BLaER1 treated with 17β-estradiol and CSF1 and Interleukin-3, amounts not matched to agents 10 nM and 100 nM (cell line): ENCODE measurements around the gene INF2.

ENCODE experiments used
- H3K27ac ChIP-seq, 11 experiments: shearing (Covaris generic); formaldehyde crosslinking; 2 replicates each; pipeline ENCODE4 v1.8.1; 2022
- H3K27me3 ChIP-seq, 11 experiments: shearing (Covaris generic); formaldehyde crosslinking; 2 replicates each; pipeline ENCODE4 v1.8.1; 2022
- H3K36me3 ChIP-seq, 11 experiments: shearing (Covaris generic); formaldehyde crosslinking; 2 replicates each; pipeline ENCODE4 v1.8.1; 2022
- H3K4me1 ChIP-seq, 10 experiments: shearing (Covaris generic); formaldehyde crosslinking; 2 replicates each; pipeline ENCODE4 v1.8.1; 2022
- H3K4me2 ChIP-seq, 11 experiments: shearing (Covaris generic); formaldehyde crosslinking; 2 replicates each; pipeline ENCODE4 v1.8.1; 2022
- H3K4me3 ChIP-seq, 10 experiments: shearing (Covaris generic); formaldehyde crosslinking; 2 replicates each; pipeline ENCODE4 v1.8.1; 2022
- H3K9ac ChIP-seq, 11 experiments: shearing (Covaris generic); formaldehyde crosslinking; 2 replicates each; pipeline ENCODE4 v1.8.1; 2022
- H3K9me3 ChIP-seq, 11 experiments: shearing (Covaris generic); formaldehyde crosslinking; replicated peaks in 1 of 11; 2 replicates each; pipeline ENCODE4 v1.8.1; 2022
- H4K20me1 ChIP-seq, 11 experiments: shearing (Covaris generic); formaldehyde crosslinking; 2 replicates each; pipeline ENCODE4 v1.8.1; 2022
- Cebpa-rat ChIP-seq, 11 experiments: shearing (Covaris generic); IDR thresholded peaks; 2 replicates each; pipeline ENCODE4 v1.8.1; 2022

INF2 gene

DNA sequence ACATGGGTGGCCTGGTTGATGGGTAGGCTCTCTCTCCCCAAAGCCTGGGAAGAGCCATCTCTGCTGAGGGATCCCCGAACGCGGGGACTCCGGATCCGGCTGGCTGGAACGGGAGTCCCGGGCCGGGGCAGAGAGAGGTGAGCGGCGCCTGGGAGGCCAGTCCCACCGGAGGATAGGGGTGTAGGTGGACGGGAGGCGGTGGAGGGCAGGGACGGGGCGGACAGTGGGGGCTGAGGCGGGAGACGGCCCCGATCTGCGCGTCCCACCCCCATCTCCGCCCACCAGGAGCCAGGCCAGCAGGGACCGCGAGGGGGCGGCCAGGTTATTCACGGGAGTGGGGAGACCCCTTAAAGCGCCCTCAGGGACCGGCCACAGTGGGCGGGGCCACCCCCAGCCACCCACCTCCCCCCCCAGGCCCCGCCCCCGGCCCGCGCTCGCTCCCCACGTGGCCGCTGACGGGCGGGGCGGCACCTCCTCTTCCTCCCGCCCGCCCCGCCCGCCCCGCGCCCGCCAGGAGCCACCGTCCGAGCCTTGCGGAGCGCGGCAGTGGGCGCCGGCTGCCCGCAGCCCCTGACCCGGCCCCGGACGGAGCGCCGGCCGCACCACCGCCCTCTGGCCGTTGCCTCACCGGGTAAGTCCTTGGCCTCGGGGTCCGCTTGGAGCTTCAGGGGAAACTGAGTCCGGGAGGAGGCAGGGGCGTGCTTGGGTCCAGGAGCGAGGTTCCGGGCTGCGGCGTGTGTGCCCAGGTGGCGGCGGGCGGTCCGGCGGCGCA lies at the start of gene INF2:
TSS of gene INF2 (plus strand) at position 510 of the 772 bp plus-strand sequence. CDS start 11,748 bp downstream, outside the sequence.
- Histone ChIP-seq H3K27me3 (no peaks in the 10 kb centered on the region), H3K4me3 (peak within 1 kb of the TSS; percentile 81 to 100 (median 99)), H3K4me1 (peaks cover 70 to 82% (median 74%) of the 10 kb centered on the region in 10 experiments), H3K27ac (peak within 1 kb of the TSS; percentile 80 to 95 (median 89)), H3K36me3 (peaks cover 0 to 34% (median 17%) of the 10 kb centered on the region in 11 experiments; a peak in 11 of 22 replicates), H4K20me1 (peaks cover 39 to 47% (median 45%) of the 10 kb centered on the region in 11 experiments), H3K4me2 (peak within 1 kb of the TSS; percentile 96 to 100 (median 100)), H3K9me3 (no peaks in the 10 kb centered on the region), H3K9ac (peak within 1 kb of the TSS; percentile 88 to 98 (median 94))
- no peak for TF ChIP-seq Cebpa-rat (IDR thresholded peaks at IDR 0.05)

DNA sequence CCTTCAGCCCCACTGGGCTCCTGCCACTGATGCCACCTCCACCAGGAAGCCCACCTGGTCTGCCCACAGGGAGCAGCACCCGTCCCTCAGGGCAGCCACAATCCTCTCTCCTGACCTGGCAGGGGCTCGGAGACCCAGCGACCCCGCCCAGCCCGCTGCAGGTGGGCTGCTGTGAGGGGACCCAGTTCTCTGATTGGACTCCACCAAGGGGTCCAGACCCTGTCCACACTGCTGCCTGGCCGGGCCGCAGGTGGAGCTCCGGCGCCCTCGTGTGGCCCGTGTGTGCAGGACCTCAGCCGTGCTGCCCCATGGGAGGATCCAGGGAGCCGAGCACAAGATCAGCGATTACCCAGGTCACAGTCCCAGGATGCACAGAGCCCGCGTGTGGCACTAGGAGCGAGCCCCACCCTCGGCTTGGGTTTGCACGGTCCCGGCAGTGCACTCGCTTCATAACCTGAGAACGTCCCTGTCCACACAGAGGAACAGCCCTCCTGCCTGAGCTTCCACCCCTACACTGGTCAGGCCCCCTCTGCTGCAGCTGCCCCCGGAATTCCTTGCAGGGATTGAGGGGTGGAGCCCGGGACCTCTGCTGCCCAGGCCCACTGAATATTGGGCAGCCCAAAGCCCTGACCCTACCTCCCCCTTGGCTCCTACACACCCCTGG lies 49.4 kb upstream of the INF2 start:
- Histone ChIP-seq H4K20me1 (no peaks in the 10 kb centered on the region), H3K4me1 (peaks cover 45 to 84% (median 69%) of the 10 kb centered on the region in 10 experiments), H3K4me2 (peak overlapping the region; percentile 59 to 79 (median 71)), H3K9ac (peak overlapping the region in 8 of 11 experiments; percentile 4 to 80 (median 24); a peak in 6 of 22 replicates), H3K36me3 (no peaks in the 10 kb centered on the region), H3K27me3 (peaks cover 0 to 11% (median 0%) of the 10 kb centered on the region in 11 experiments; a peak in 4 of 22 replicates), H3K4me3 (no peak overlapping the region), H3K9me3 (peaks cover 0 to under 1% (median 0%) of the 10 kb centered on the region in 11 experiments; a peak in 1 of 22 replicates), H3K27ac (peak overlapping the region in 1 of 11 experiments; percentile 21; a peak in 1 of 22 replicates)
- no peak for TF ChIP-seq Cebpa-rat (IDR thresholded peaks at IDR 0.05)

DNA sequence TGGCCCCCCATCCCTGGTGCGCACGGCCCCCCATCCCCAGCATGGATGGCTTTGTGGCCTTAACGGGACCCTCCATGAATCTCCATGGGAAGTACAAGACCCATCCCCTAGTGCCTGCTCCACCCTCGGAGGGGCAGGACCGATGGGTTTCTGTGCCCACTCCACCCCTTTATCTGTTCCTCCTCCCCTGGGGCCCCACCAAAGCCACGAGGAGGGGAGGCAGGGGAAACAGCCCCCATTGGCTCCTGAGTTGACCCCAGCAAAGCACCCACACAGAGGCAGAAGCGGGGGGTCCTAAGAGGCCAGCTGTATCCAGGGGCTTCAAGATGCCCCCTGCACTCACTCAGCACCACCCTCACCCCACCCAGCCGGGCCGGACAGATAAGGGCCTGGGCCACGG lies 48.7 kb upstream of the INF2 start:
- H3K9ac ChIP-seq, result peak overlapping the region in 10 of 11 experiments; percentile 4 to 80 (median 26); a peak in 9 of 22 replicates
- peak overlapping the region; percentile 59 to 79 (median 71); a peak in 20 of 22 replicates for H3K4me2 ChIP-seq
- H3K36me3 ChIP-seq, result peaks cover 0 to 2% (median 0%) of the 10 kb centered on the region in 11 experiments; a peak in 1 of 22 replicates
- H3K27me3 ChIP-seq, result peaks cover 0 to 5% (median 0%) of the 10 kb centered on the region in 11 experiments; a peak in 4 of 22 replicates
- H3K4me1 ChIP-seq, result peaks cover 49 to 81% (median 67%) of the 10 kb centered on the region in 10 experiments
- no peak for TF ChIP-seq Cebpa-rat (IDR thresholded peaks at IDR 0.05)
- H3K4me3 ChIP-seq, result no peak overlapping the region
- H3K9me3 ChIP-seq, result peaks cover 4 to 7% (median 6%) of the 10 kb centered on the region in 11 experiments; a peak in 21 of 22 replicates
- no peaks in the 10 kb centered on the region for H4K20me1 ChIP-seq
- H3K27ac ChIP-seq, result peak overlapping the region in 1 of 11 experiments; percentile 21; a peak in 4 of 22 replicates

DNA sequence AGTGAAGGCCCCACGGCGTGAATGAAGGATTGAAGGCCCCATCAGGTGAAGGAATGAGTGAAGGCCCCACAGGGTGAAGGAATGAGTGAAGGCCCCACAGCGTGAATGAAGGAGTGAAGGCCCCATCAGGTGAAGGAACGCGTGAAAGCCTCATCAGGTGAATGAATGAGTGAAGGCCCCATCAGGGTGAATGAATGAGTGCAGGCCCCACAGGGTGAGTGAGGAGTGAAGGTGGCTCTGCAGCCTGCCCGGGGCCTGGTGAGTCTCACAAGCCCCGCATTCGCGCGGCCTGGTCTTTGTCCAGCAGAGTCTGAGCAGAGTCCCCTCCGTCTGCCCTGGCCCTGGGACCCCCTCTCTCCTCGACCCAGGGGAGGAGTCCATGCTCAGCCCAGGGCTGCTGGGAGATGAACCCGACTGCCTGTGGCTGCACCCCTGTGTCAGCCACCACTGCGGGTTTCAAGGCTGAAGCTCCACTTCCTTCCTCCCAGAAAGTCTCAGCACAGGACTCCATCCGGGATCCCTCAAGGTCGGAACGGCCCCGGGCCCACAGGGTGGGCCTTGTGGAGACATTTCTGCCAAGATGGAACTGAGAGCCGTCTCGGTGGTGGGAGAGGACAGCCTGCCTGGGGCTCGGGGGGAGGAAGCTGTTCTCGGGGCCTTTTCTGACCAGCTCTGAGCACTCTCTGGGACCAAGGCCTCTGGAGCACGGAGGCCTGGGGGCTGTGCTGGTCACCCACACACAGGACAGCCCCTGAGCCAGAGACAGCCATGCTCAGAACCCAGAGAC lies 47.5 kb upstream of the INF2 start:
- no peaks in the 10 kb centered on the region for H3K27me3 ChIP-seq
- no peaks in the 10 kb centered on the region for H4K20me1 ChIP-seq
- H3K4me2 ChIP-seq, result peak overlapping the region; percentile 58 to 87 (median 78)
- TF ChIP-seq Cebpa-rat (IDR thresholded peaks at IDR 0.05), result no peak
- no peak overlapping the region; a peak in 2 of 20 replicates for H3K4me3 ChIP-seq
- H3K9ac ChIP-seq, result peak overlapping the region; percentile 63 to 80 (median 74)
- peak overlapping the region; percentile 47 to 87 (median 79); a peak in 21 of 22 replicates for H3K27ac ChIP-seq
- peaks cover 56 to 73% (median 66%) of the 10 kb centered on the region in 10 experiments for H3K4me1 ChIP-seq
- peaks cover 8 to 20% (median 16%) of the 10 kb centered on the region in 11 experiments; a peak in 21 of 22 replicates for H3K9me3 ChIP-seq
- peaks cover 0 to 2% (median 0%) of the 10 kb centered on the region in 11 experiments; a peak in 2 of 22 replicates for H3K36me3 ChIP-seq

DNA sequence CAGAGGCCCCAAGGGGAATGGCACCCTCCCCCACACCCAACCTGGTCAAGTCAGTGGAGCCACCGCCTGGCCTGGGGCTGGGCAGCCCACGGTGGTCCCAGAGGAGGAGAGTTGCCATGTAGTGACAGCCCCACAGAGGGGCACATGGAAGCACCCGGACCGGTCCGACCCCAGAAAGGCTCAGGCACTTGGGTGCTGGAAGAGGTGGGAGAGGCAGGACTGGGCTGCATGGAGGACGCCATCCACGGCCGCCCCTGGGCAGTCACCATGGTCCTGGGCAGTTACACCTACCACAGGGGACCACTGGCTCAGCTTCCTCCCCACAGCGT lies 46.9 kb upstream of the INF2 start:
- Histone ChIP-seq H3K27me3 (no peaks in the 10 kb centered on the region), H3K9ac (peak overlapping the region; percentile 63 to 80 (median 74); a peak in 21 of 22 replicates), H3K4me1 (peaks cover 62 to 77% (median 71%) of the 10 kb centered on the region in 10 experiments), H3K4me3 (no peak overlapping the region; a peak in 1 of 20 replicates), H3K36me3 (peaks cover 0 to 2% (median 0%) of the 10 kb centered on the region in 11 experiments; a peak in 2 of 22 replicates), H3K4me2 (peak overlapping the region; percentile 58 to 87 (median 78)), H3K27ac (peak overlapping the region; percentile 47 to 87 (median 79); a peak in 21 of 22 replicates), H3K9me3 (peaks cover 10 to 24% (median 20%) of the 10 kb centered on the region in 11 experiments; a peak in 21 of 22 replicates), H4K20me1 (no peaks in the 10 kb centered on the region)
- no peak for TF ChIP-seq Cebpa-rat (IDR thresholded peaks at IDR 0.05)

DNA sequence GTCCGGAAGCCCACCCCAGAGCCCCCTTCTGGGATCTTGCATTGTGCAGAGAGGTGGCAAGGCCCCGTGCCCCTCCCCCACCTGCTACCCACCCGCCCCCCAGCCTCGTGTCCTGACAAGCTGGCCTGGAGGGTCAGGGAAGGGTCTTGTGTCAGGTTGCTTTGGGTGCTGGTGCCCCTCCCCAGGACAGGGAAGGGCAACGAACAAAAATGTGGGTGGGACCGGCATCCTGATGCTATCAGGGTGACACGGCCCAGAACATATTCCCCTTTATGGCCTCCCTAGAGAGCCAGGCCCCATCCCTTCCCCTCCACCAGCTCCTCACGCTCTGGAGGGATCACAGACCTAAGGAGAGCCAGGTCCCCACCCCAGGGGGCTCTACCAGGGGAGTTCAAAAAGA lies 46.1 kb upstream of the INF2 start:
- peak overlapping the region in 8 of 11 experiments; percentile 12 to 74 (median 70); a peak in 9 of 22 replicates for H3K4me2 ChIP-seq
- peak overlapping the region in 1 of 11 experiments; percentile 35; a peak in 1 of 22 replicates for H3K9ac ChIP-seq
- peaks cover 70 to 85% (median 79%) of the 10 kb centered on the region in 10 experiments for H3K4me1 ChIP-seq
- no peak for TF ChIP-seq Cebpa-rat (IDR thresholded peaks at IDR 0.05)
- peaks cover 10 to 24% (median 20%) of the 10 kb centered on the region in 11 experiments; a peak in 21 of 22 replicates for H3K9me3 ChIP-seq
- no peaks in the 10 kb centered on the region for H4K20me1 ChIP-seq
- peaks cover 0 to 2% (median 0%) of the 10 kb centered on the region in 11 experiments; a peak in 2 of 22 replicates for H3K36me3 ChIP-seq
- H3K27ac ChIP-seq, result peak overlapping the region in 2 of 11 experiments; percentile 55 to 87; a peak in 3 of 22 replicates
- no peak overlapping the region for H3K4me3 ChIP-seq
- no peaks in the 10 kb centered on the region for H3K27me3 ChIP-seq

DNA sequence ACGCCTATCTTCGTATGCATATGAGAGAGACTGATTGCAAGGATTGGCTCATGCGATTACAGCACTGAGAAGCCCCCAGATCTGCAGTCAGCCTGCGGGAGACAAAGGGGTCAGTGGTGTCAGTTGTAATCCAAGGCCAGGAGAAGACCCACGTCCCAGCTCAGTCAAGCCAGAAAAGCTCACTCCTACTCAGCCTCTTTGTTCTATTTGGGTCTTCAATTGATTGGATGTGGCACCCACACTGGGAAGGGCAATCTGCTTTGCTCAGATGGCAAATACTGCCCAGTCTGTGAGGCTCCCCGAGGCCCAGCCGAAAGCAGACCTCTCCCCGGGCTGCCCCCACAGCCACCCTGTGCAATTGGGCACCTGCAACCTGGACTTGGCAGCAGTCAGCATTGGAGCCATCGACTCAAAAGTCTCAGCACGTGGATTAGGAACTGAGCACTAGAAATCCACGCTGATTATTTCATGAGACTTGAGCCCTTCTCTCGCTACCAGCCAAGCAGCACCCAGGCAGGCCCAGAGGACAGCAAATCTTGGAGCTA lies 45.3 kb upstream of the INF2 start:
- no peak for TF ChIP-seq Cebpa-rat (IDR thresholded peaks at IDR 0.05)
- Histone ChIP-seq H3K9me3 (peaks cover 10 to 24% (median 20%) of the 10 kb centered on the region in 11 experiments; a peak in 21 of 22 replicates), H3K27ac (peak overlapping the region in 7 of 11 experiments; percentile 14 to 62 (median 59); a peak in 11 of 22 replicates), H3K9ac (peak overlapping the region in 6 of 11 experiments; percentile 3 to 35 (median 7); a peak in 4 of 22 replicates), H3K4me2 (peak overlapping the region; percentile 43 to 74 (median 68)), H3K27me3 (no peaks in the 10 kb centered on the region), H4K20me1 (no peaks in the 10 kb centered on the region), H3K4me3 (no peak overlapping the region), H3K36me3 (peaks cover 0 to 2% (median 0%) of the 10 kb centered on the region in 11 experiments; a peak in 2 of 22 replicates), H3K4me1 (peaks cover 75 to 92% (median 83%) of the 10 kb centered on the region in 10 experiments)
